Lower leg skin (tissue), 4 donors: Measurements from ENCODE around the gene PFKFB4. TPM values are rescaled to one million over a fixed set of nuclear protein-coding genes. Genes with fewer than 3 reads are reported as not detected.

Experiments used
- DNase-seq, 2 donors: peaks; one replicate each; pipeline ENCODE4 v3.0.0-alpha.2; 2019; ENCODE audit warnings: low spot score in 2 of 2
- H3K4me3 ChIP-seq: fragments of 200-600 bp; sonication (generic); 2 replicates; pipeline ENCODE4 v1.5.1; 2017; ENCODE audit warnings: mild to moderate bottlenecking, low read depth; ENCODE audit not compliant: poor library complexity, severe bottlenecking
- CTCF ChIP-seq, 3 donors: fragments of 450-650 bp; IDR thresholded peaks; one replicate each; pipeline ENCODE4 v1.5.1; 2016; ENCODE audit warnings: antibody characterized with exemption in 3 of 3, mild to moderate bottlenecking in 3 of 3, moderate library complexity in 2 of 3
- POLR2A ChIP-seq, 2 donors: fragments of 450-650 bp; IDR thresholded peaks; one replicate each; pipeline ENCODE4 v1.6.1; 2016 to 2017; ENCODE audit warnings: antibody characterized with exemption in 2 of 2, mild to moderate bottlenecking in 1 of 2, moderate library complexity in 1 of 2
- WGBS, 2 donors: methylation state at CpG; one replicate each; pipeline ENCODE4 v1.1.5; 2018; 5-methylcytosine and 5-hydroxymethylcytosine counted together
- intact Hi-C: fragments of 100-400 bp; cut with DNase I; formaldehyde crosslinking; loops from one replicate; pipeline ENCODE4 v1.15.0; 2023; ENCODE audit warnings: low total_unique reads
- total RNA-seq, 4 donors: library from RNA; depleted of rRNA; stranded (reverse); fragments of >200 nt; gene quantifications; one replicate each; pipeline ENCODE4 v1.1.0, GENCODE V29; 2016

The PFKFB4 gene
- total RNA-seq, 4 donors from 2014 or later: 3.7 to 8.8 (median 6.4) TPM

GRCh38 chr3:48505968-48506504 is 50.6 kb downstream of the PFKFB4 start:
- DNase-seq: no peak
- no peak for TF ChIP-seq POLR2A (IDR thresholded peaks at IDR 0.05)
- TF ChIP-seq CTCF (IDR thresholded peaks at IDR 0.05): no peak
- WGBS, 2 donors: 93 to 94% methylated on average over 6 of the region's 6 CpGs
- H3K4me3 ChIP-seq: no peak overlapping the region
- intact Hi-C loops: no loop called here

- intact Hi-C loops: no loop called here
- no peak for DNase-seq
- no peak for TF ChIP-seq CTCF (IDR thresholded peaks at IDR 0.05)
- no peak for TF ChIP-seq POLR2A (IDR thresholded peaks at IDR 0.05)
- WGBS, 2 donors: 70 to 89% methylated on average over 2 of the region's 2 CpGs
- no peak overlapping the region for H3K4me3 ChIP-seq
These were observed 51.5 kb downstream of the PFKFB4 start for GRCh38 chr3:48505146-48505545.

- peak; percentile 51 to 95 for DNase-seq
- 0 to 1% methylated on average over 50 to 58 of the region's 66 CpGs for WGBS, 2 donors
- peak within 1 kb of the TSS; percentile 48 for H3K4me3 ChIP-seq
- intact Hi-C loops: no loop called here
- TF ChIP-seq POLR2A (IDR thresholded peaks at IDR 0.05) (no peak), CTCF (IDR thresholded peaks at IDR 0.05) (no peak)
These were observed 52.3 kb downstream of the PFKFB4 start, which contains the start of gene SHISA5 for GRCh38 chr3:48504051-48504946. Gene SHISA5, minus strand, starts transcription at chr3:48504174. Its CDS starts 80 bp downstream, at chr3:48504094.

- DNase-seq: peak; percentile 49 to 94
- peak overlapping the region; percentile 48 for H3K4me3 ChIP-seq
- intact Hi-C loops: no loop called here
- no peak for TF ChIP-seq CTCF (IDR thresholded peaks at IDR 0.05)
- no peak for TF ChIP-seq POLR2A (IDR thresholded peaks at IDR 0.05)
- WGBS, 2 donors: 6 to 12% methylated on average over 13 of the region's 26 CpGs
These were observed 53.1 kb downstream of the PFKFB4 start for GRCh38 chr3:48503401-48504050.

- DNase-seq: peak in 1 of 2 donors; percentile 92
- intact Hi-C loops: no loop called here
- no peak for TF ChIP-seq CTCF (IDR thresholded peaks at IDR 0.05)
- no peak for TF ChIP-seq POLR2A (IDR thresholded peaks at IDR 0.05)
- H3K4me3 ChIP-seq: no peak overlapping the region
- WGBS, 2 donors: 14 to 21% methylated on average over 6 of the region's 6 CpGs
These were observed 53.9 kb downstream of the PFKFB4 start for GRCh38 chr3:48502728-48503168.
